Effector memory CD4-positive, alpha-beta T cell (primary cell): ENCODE measurements around the gene TMEM35B.
"Not testable (repeated sequence)": the region's sequence is repeated elsewhere in the genome, so short reads cannot be mapped to it uniquely, and the experiment has no call there.

Experiments used
- DNase-seq, 3 donors: peaks; one replicate each; pipeline ENCODE4 v3.0.0-alpha.2; 2020
- H3K27ac ChIP-seq: 2 replicates; pipeline ENCODE4 v1.7.0; 2013; ENCODE audit warnings: mild to moderate bottlenecking, low read length, moderate library complexity; ENCODE audit not compliant: insufficient read depth, poor library complexity, severe bottlenecking
- H3K27me3 ChIP-seq: replicated peaks from 2 replicates; pipeline ENCODE4 v1.7.0; 2013; ENCODE audit warnings: mild to moderate bottlenecking, low read length; ENCODE audit not compliant: insufficient read depth, control insufficient read depth, poor library complexity, severe bottlenecking
- H3K36me3 ChIP-seq: 2 replicates; pipeline ENCODE4 v1.7.0; 2013; ENCODE audit warnings: mild to moderate bottlenecking, low read length, moderate library complexity; ENCODE audit not compliant: control insufficient read depth, insufficient read depth
- H3K4me1 ChIP-seq: 2 replicates; pipeline ENCODE4 v1.7.0; 2013; ENCODE audit warnings: low read length, mild to moderate bottlenecking; ENCODE audit not compliant: control insufficient read depth, insufficient read depth, poor library complexity, severe bottlenecking
- H3K4me3 ChIP-seq: 2 replicates; pipeline ENCODE4 v1.7.0; 2013; ENCODE audit warnings: low read length, low read depth, mild to moderate bottlenecking; ENCODE audit not compliant: insufficient read depth, poor library complexity, severe bottlenecking
- H3K9me3 ChIP-seq: 2 replicates; pipeline ENCODE4 v1.7.0; 2013; ENCODE audit warnings: mild to moderate bottlenecking, low read length, moderate library complexity; ENCODE audit not compliant: control insufficient read depth

TMEM35B gene

GRCh38 chr1:34994878-34995277, 9.7 kb upstream of the TMEM35B start:
- H3K4me1 ChIP-seq, result no peaks in the 10 kb centered on the region
- H3K4me3 ChIP-seq, result no peak overlapping the region
- H3K27me3 ChIP-seq, result no peaks in the 10 kb centered on the region
- DNase-seq, result no peak
- no peak overlapping the region for H3K27ac ChIP-seq
- H3K9me3 ChIP-seq, result no peaks in the 10 kb centered on the region
- no peaks in the 10 kb centered on the region for H3K36me3 ChIP-seq

DNA sequence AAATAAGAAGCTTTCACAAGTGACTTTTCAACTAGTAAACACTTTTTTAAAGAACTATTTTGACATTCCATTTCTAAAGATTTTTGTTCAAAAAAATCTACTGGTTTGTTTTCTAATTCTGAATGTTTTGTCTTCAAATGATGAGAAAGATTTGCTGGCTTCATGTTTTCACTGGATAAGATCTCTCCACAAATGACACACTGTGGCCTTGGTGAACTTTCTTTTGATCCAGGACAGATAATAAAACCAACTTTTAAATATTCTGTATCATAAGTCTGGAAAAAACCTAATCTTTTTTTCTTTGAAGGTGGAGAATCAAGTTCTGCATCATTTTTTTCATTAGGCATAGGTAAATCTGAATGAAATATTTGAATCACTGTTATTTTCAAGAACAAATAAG, 3.4 kb upstream of the TMEM35B start:
- H3K27ac ChIP-seq, result no peak overlapping the region
- H3K27me3 ChIP-seq, result no peaks in the 10 kb centered on the region
- DNase-seq, result no peak
- no peaks in the 10 kb centered on the region for H3K36me3 ChIP-seq
- peaks cover 13% of the 10 kb centered on the region for H3K4me1 ChIP-seq
- H3K9me3 ChIP-seq, result no peaks in the 10 kb centered on the region
- H3K4me3 ChIP-seq, result no peak overlapping the region

DNA sequence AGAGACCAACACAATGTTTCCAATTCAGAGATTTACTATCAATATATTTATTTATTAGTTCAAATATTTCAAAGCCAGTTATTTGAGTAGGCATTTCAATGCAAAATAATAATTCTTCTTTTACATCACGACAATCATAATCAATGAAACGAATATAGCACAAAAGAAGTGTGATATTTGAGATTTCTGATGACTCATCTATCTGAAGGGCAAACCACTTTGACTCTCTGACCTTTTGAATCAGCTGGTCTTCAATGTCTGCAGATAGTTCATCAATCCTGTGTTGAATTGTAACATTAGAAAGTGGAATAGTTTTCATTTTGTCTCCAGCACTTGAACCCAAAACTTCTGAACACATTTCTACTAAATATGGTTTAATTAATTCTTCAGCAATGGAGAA, 3.0 kb upstream of the TMEM35B start:
- Histone ChIP-seq H3K4me1 (peaks cover 14% of the 10 kb centered on the region), H3K27ac (no peak overlapping the region), H3K27me3 (no peaks in the 10 kb centered on the region), H3K4me3 (no peak overlapping the region), H3K36me3 (no peaks in the 10 kb centered on the region), H3K9me3 (no peaks in the 10 kb centered on the region)
- DNase-seq, result no peak

GRCh38 chr1:34987018-34987417, 1.9 kb upstream of the TMEM35B start:
- Histone ChIP-seq H3K4me1 (peaks cover 18% of the 10 kb centered on the region), H3K9me3 (no peaks in the 10 kb centered on the region), H3K4me3 (no peak overlapping the region), H3K27ac (no peak overlapping the region), H3K36me3 (peaks cover 2% of the 10 kb centered on the region), H3K27me3 (no peaks in the 10 kb centered on the region)
- DNase-seq, result no peak

DNA sequence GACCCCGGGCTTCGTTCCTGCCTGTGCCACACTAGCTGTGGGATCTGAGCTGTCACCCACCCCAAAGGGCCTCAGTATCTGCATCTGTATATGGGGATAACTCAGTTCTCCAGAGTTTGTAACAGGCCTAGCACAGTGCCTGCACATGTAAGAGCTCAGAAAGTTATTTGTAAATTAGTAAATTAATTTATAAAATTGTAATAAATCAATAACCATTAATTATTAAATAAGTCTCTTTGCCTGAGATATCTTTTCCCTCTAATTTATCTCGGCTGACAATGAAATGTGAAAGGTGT, 410 bp upstream of the TMEM35B start:
- peaks cover 18% of the 10 kb centered on the region for H3K4me1 ChIP-seq
- H3K36me3 ChIP-seq, H3K27me3 ChIP-seq, DNase-seq, H3K9me3 ChIP-seq: not testable (repeated sequence)
- H3K4me3 ChIP-seq, result peak overlapping the region; percentile 93
- H3K27ac ChIP-seq, result peak overlapping the region; percentile 81

DNA sequence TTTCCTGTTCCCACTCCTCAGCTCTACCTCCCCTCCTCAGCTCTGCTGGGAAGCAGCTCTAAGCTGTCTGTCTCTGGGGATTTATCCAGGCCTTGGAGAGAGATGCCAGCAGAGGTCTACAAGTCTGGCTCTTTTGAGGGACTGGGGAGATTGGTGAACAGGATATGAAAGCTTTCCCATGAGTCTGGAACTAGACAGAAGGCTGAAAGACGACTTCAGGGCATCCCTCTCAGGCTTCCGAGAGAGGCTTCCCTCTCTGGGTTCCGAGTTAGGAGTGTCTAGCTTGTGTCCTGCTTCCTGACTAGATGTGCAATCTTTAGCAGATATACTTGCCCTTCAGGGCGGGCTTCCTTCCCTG, 733 bp downstream of the TMEM35B start:
- no peak for DNase-seq
- Histone ChIP-seq H3K27ac (peak overlapping the region; percentile 81), H3K27me3 (no peaks in the 10 kb centered on the region), H3K4me3 (peak overlapping the region; percentile 93), H3K36me3 (peaks cover 5% of the 10 kb centered on the region), H3K9me3 (no peaks in the 10 kb centered on the region), H3K4me1 (peaks cover 18% of the 10 kb centered on the region)

DNA sequence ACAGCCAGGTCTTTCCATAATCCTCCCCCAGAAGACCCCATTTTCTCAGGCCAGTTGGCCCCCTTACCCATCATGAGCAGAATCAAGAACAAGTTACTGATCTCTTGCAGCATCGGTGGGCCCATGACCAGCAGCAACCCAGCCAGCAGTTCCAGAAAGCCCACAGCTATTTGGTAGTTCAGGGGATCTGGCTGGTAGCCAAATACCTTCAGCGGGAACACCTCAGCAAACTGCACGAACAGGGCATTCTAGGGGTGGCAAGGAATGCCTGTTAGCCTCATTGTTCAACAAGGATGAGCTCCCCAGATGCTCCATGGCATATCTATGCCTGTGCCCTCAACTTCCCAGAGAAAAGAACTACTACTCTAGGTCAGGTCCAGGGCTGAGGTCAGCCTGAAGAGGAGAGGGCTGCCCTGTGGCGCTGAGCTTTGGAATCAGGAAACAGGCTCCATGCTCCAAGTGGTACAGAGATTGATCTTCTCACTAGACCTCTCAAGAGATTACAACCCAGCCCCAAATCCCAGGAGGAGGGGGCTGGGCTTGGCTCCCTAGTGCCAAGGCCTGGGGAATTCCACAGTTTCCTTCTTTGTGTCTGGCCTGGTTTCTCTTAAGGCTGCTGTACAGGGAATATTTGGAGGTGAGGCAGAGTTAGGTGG, 1.3 kb downstream of the TMEM35B start:
- Histone ChIP-seq H3K27ac (peak overlapping the region; percentile 81), H3K27me3 (no peaks in the 10 kb centered on the region), H3K36me3 (peaks cover 5% of the 10 kb centered on the region), H3K9me3 (no peaks in the 10 kb centered on the region), H3K4me3 (peak overlapping the region; percentile 93), H3K4me1 (peaks cover 18% of the 10 kb centered on the region)
- DNase-seq, result no peak

GRCh38 chr1:34982820-34983376, 2.2 kb downstream of the TMEM35B start:
- Histone ChIP-seq H3K36me3 (peaks cover 5% of the 10 kb centered on the region), H3K4me1 (peaks cover 18% of the 10 kb centered on the region), H3K27me3 (no peaks in the 10 kb centered on the region), H3K4me3 (no peak overlapping the region), H3K27ac (no peak overlapping the region), H3K9me3 (no peaks in the 10 kb centered on the region)
- DNase-seq, result no peak

DNA sequence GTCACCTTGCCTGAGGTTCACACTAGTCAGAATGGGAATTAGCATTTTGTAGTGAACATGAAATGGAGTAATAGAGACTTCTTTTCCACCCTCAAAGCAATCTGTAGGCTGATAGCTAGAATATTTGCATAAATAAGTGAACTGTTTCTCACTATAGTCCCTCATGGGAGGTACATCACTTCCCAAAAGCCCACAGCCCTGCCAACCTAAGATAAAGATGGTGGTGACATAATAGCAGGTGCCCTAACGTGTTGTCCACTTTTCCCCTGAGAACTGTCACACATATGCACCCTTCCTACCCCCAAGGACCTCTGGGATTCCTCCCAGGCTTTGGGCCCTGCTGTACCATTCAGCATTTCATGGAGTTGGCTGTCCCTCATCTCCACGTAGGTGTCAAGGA, 4.4 kb downstream of the TMEM35B start:
- Histone ChIP-seq H3K36me3 (peaks cover 9% of the 10 kb centered on the region), H3K27me3 (no peaks in the 10 kb centered on the region), H3K9me3 (no peaks in the 10 kb centered on the region), H3K4me3 (no peak overlapping the region), H3K27ac (no peak overlapping the region), H3K4me1 (peaks cover 15% of the 10 kb centered on the region)
- DNase-seq, result no peak

DNA sequence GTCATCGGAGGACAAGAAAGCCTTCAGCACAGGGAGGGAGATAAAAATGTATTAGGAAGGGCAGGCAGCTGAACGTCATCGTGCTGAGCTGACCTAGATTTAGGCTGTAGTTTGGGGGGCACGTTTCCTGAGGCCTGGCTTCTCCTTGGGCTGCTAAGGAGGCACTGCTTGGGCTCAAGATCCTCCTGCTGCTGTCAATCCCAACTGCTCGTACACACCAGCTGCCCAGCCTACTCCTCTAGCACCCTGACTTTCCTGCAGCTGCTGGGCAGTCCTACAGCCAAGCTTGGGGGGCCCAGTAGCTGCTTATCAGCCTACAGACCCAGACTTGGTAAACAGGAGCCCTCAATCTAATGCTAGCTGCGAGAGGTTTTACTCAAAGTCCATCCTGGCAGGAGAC, 6.2 kb downstream of the TMEM35B start:
- H3K27me3 ChIP-seq, result no peaks in the 10 kb centered on the region
- no peaks in the 10 kb centered on the region for H3K9me3 ChIP-seq
- no peak overlapping the region for H3K4me3 ChIP-seq
- H3K36me3 ChIP-seq, result peaks cover 9% of the 10 kb centered on the region
- peaks cover 9% of the 10 kb centered on the region for H3K4me1 ChIP-seq
- no peak for DNase-seq
- no peak overlapping the region for H3K27ac ChIP-seq
